Coronary artery (tissue), 2 donors: ENCODE results near the gene BLOC1S1.
A peak's percentile ranks its signal among the peaks of the same experiment; 100 is the strongest.

Experiments
- DNase-seq: peaks from one replicate; pipeline ENCODE4 v3.0.0-alpha.2; 2017; ENCODE audit warnings: low spot score
- H3K27ac ChIP-seq, 2 donors: fragments of 200-600 bp; sonication (generic); one replicate each; pipeline ENCODE4 v1.5.1; 2016 to 2019
- H3K4me3 ChIP-seq: fragments of 200-600 bp; sonication (generic); 2 replicates; pipeline ENCODE4 v1.5.1; 2016; ENCODE audit warnings: mild to moderate bottlenecking, moderate library complexity
- TF ChIP-seq, protein P1 (sequence below): fragments of 200-600 bp; sonication (generic); IDR thresholded peaks from one replicate; pipeline ENCODE4 v1.5.1; 2019; ENCODE audit warnings: antibody characterized with exemption

BLOC1S1 gene

DNA sequence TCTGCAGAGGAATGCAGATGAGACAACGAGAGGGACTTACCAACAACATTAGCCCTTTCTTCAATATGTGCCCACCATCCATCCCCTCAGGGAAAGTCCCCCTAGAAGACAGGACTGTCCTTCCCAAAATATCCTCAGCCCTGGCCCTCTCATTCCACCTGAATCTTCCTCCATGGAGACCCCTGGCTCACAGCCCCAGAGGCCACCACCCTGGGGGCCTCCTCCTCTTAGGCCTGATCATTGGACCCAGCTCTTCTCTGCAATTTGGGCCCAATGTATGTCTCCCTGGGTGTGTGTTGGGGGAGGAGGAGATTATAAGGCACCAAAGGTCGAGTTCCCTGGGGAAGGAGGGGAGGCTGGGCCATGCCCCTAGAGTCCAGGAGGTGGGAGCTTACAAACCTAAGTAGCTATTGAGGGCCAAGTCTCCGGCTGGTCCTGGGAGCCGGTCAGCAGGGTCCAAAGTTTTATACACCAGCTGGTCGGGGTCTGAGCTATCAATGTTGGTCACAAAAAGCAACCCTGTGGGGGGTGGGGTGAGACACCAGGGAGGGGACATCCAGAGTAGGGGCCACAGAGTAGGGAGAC is 16.3 kb upstream of the BLOC1S1 start:
- Histone ChIP-seq H3K27ac (peak overlapping the region in 1 of 2 donors; percentile 37), H3K4me3 (no peak overlapping the region)
- no peak for DNase-seq
- TF ChIP-seq, protein P1, sequence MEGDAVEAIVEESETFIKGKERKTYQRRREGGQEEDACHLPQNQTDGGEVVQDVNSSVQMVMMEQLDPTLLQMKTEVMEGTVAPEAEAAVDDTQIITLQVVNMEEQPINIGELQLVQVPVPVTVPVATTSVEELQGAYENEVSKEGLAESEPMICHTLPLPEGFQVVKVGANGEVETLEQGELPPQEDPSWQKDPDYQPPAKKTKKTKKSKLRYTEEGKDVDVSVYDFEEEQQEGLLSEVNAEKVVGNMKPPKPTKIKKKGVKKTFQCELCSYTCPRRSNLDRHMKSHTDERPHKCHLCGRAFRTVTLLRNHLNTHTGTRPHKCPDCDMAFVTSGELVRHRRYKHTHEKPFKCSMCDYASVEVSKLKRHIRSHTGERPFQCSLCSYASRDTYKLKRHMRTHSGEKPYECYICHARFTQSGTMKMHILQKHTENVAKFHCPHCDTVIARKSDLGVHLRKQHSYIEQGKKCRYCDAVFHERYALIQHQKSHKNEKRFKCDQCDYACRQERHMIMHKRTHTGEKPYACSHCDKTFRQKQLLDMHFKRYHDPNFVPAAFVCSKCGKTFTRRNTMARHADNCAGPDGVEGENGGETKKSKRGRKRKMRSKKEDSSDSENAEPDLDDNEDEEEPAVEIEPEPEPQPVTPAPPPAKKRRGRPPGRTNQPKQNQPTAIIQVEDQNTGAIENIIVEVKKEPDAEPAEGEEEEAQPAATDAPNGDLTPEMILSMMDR = no peak

DNA sequence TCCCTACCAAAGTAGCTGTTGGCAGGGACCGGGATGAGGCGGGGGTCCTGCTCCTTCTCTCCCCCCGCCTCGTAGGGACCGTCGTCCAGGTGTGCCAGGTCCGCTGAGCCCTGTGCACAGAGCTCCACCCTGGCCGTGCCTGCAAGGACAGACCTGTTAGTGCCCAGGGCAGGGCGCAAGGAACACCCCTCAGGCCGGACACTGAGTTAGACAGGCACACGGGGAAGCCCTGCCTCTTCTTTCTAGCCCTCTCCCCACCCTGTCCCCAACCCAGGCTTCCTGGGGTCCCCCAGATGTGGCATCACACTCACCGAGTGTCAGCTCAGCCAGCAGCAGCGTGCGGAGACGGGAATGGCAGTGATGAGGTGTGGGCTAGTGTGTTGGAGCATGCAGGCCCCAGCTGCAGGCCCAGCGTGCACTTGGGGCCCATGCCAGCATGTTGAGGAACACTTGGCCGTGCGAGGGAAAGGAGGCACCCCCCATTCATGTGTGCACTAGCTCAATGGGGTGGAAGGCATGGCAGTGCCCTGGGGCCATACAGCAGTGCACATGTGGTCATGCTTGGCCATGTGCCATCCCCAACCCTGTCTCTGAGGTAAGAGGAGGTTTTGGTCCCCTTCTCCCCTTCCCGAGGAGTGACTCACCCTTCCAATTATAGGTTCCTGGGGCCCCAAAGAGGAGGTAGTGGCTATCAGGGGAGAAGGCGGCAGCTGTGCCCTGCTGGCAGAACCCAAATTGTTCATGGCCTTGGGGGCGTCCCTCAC is 15.4 kb upstream of the BLOC1S1 start:
- no peak for DNase-seq
- Histone ChIP-seq H3K4me3 (peak overlapping the region; percentile 3), H3K27ac (peak overlapping the region in 1 of 2 donors; percentile 60)
- TF ChIP-seq, protein P1 = no peak

- no peak for DNase-seq
- TF ChIP-seq, protein P1 = no peak
- H3K27ac ChIP-seq = peak overlapping the region; percentile 76 to 98
- peak overlapping the region; percentile 88 for H3K4me3 ChIP-seq
Measured at GRCh38 chr12:55702861-55703260, 13.0 kb upstream of the BLOC1S1 start.

DNA sequence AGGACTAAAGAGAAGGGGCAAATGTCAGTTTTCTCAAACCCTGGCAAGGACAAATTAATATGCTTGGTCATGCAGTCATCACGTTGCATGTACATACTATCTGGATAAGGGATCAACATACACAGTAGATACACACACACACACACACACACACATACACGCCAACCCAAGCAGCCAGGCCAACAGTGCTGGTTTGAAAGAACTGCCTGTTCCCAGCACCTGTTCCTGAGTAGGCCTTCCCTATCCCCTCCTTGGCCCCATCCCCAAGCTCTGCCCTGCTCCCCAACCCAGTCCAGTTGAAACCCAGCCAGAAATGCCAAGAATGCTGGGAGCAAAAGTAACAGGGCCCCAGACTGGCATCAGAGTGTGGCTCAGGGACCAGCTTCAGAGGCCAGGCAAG is 12.6 kb upstream of the BLOC1S1 start:
- H3K27ac ChIP-seq = peak overlapping the region; percentile 76 to 98
- no peak for DNase-seq
- TF ChIP-seq, protein P1 = no peak
- peak overlapping the region; percentile 88 for H3K4me3 ChIP-seq

DNA sequence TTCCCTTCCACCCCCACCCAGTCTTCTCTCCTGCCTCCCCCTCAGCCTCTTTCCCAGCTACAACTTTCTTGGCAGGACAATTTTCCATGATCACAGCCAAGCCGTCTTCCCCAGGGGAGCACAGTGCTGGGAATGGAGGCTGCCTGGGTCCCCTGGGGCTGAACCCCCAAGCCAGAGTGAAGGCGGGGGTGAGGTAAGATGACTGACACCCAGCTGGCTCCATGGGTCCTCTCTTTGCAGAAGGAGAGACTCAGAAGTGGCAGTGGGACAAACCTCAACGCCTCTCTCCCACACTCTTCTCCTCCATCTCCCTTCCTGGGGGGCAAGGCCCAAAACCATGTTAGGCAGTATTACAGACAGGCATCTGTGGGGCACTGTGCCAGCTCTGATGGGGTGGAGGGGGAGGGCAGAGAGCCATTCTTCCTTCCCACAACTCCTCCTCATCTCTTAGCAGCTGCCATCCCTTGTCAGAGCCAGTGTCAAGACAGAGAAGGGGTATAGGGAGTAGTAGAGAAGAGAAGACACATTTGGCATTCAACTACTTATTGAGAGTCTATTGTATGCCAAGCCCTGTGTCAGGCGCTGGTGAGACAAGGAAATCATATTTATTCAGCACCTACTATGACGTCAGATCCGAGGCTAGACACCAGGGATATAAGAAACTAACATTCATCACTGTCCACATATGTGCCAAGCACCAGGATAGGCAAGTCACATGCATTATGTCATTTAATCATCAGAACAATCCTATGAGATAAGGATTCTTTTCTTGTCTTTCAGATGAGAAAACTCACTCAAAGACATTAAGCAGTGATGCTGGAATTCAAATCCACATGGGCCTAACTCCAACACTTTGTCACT is 11.7 kb upstream of the BLOC1S1 start:
- TF ChIP-seq, protein P1 = no peak
- peak overlapping the region; percentile 88 for H3K4me3 ChIP-seq
- H3K27ac ChIP-seq = peak overlapping the region; percentile 76 to 98
- peak; percentile 90 for DNase-seq

GRCh38 chr12:55704824-55705718 is 10.8 kb upstream of the BLOC1S1 start:
- TF ChIP-seq, protein P1 = no peak
- Histone ChIP-seq H3K27ac (peak overlapping the region; percentile 76 to 98), H3K4me3 (peak overlapping the region; percentile 88)
- no peak for DNase-seq
